A204.1 (cell line): Measurements from ENCODE around the gene TCF12.
"Not testable (repeated sequence)": the region's sequence is repeated elsewhere in the genome, so short reads cannot be mapped to it uniquely, and the experiment has no call there.

ENCODE experiments used
- FAIRE-seq: peaks from 2 replicates; lab custom pipeline; 2012; peaks lifted over from hg19 to GRCh38; lab: Jason Lieb, UNC

Gene TCF12

DNA sequence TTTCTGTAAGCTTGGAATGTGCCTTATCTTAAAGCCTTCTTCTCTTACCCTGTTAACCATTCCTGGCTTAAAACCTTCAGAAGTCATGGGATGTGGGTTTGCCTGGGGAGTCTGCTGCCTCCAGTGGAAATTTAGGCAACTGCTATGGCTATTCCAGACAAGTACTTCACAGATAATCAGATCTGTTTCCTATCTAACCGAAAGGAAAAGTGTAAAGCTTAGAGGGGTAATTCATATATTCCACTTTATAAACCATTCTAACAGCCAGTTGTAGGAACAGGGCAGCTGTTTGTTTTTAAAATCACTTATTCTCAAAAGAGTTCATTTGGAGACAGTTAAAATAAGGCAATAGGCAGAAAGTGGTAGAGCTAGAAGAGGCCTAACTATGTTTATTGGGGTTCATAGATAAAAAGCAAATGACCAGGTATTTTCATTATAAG lies 219.9 kb downstream of the TCF12 start:
- peak; percentile 9 for FAIRE-seq

- no peak for FAIRE-seq
These were observed 225.2 kb downstream of the TCF12 start for GRCh38 chr15:57143511-57144078.

DNA sequence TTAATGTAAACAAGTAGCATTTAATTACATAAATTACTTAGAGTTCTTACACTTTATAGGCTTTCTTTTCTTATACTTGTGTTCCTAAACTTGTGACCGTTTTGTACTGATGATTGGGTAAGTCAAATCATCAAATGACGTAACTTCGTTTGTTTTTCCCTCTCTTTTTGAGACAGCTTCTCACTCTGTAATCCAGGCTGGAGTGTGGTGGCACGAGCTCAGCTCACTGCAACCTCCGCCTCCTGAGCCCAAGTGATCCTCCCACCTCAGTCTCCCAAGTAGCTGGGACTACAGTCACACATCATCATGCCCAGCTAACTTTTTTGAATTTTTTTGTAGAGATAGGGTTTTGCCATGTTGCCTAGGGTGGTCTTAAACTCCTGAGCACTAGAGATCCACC lies 226.0 kb downstream of the TCF12 start:
- no peak for FAIRE-seq

GRCh38 chr15:57146506-57147201 lies 228.2 kb downstream of the TCF12 start:
- FAIRE-seq: peak; percentile 96

DNA sequence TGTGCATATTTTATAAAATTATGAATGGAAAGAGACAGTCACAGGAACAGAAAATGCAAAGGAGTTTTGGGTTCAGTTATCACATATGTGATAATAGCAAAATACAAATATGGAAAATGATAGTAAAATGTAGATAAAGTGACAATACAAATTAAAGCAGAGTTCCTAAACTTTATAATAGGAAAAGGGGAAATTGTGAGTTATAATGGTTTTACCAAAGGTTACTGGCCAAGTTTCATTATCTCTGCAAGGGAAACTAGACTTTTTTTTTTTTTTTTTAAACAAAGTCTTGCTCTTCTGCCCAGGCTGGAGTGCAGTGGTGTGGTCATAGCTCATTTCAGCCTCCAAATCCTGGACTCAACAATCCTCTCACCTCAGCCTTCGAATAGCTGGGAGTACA lies 229.2 kb downstream of the TCF12 start:
- no peak for FAIRE-seq

DNA sequence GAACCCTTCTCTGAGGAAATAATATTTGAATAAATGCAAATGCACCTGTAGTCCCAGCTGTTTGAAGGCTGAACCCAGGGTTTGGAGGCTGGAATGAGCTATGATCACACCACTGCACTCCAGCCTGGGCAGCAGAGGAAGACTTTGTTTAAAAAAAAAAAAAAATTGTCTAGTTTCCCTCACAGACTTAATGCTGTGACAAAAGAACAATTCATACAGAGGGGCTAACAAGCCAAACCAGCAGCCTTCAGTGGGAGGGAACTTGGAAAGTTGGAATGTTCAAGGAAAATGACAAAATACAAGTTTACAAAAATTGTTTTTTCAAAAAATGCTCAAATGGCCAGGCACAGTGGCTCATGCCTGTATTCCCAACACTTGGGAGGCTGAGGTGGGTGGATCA lies 229.8 kb downstream of the TCF12 start:
- no peak for FAIRE-seq

- FAIRE-seq: no peak
These were observed 230.8 kb downstream of the TCF12 start for GRCh38 chr15:57149196-57149595.

DNA sequence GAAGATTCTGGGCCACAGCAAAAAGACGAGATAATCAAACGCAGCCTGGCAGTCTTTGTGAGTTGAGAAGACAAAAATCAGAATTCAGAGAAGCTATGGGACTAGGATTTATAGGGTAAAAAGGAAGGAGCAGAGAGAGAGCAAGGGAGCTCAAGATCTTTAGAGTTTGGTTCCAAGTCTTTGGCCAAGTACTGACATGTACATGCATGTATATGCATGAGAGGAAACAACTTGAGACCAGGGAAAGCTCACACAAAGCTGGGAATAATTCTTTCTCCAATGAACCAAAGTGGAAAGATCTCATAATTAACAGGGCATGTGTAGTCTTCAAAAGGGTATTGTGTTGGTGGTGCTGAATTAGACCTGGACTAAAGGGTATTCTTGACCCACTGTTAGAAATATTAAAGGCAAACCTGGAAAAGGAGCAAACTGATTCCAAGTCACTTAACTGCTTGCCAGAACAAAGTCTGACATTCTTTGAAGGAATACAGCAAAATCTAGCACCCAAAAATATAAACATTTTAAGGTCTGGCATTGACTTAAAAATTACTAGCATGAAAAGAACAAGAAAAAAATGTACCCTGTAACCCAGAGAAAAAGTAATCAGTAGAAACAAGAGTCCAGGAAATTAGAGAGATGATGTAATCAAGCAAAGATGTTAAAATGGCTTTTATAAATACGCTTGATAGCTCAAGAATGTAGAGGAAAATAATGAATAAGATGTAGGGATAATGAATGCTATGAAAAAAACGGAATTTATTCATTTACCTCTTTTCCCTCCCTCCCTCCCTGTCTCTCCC lies 231.8 kb downstream of the TCF12 start:
- FAIRE-seq: no peak

DNA sequence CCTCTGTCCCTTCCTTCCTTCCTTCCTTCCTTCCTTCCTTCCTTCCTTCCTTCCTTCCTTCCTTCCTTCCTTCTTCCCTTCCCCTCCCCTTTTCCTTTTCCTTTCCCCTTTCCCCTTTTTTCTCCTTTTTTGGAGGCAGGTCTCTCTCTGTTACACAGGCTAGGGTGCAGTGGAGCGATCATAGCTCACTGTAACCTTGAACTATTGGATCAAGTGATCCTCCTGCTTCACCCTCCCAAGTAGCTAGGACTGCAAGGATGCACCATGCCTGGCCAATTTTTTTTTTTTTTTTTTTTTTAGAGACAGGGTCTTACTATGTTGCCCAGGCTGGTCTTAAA lies 232.4 kb downstream of the TCF12 start:
- not testable (repeated sequence) for FAIRE-seq

GRCh38 chr15:57152133-57152532 lies 233.7 kb downstream of the TCF12 start:
- FAIRE-seq: no peak

GRCh38 chr15:57152666-57153539 lies 234.5 kb downstream of the TCF12 start:
- no peak for FAIRE-seq

DNA sequence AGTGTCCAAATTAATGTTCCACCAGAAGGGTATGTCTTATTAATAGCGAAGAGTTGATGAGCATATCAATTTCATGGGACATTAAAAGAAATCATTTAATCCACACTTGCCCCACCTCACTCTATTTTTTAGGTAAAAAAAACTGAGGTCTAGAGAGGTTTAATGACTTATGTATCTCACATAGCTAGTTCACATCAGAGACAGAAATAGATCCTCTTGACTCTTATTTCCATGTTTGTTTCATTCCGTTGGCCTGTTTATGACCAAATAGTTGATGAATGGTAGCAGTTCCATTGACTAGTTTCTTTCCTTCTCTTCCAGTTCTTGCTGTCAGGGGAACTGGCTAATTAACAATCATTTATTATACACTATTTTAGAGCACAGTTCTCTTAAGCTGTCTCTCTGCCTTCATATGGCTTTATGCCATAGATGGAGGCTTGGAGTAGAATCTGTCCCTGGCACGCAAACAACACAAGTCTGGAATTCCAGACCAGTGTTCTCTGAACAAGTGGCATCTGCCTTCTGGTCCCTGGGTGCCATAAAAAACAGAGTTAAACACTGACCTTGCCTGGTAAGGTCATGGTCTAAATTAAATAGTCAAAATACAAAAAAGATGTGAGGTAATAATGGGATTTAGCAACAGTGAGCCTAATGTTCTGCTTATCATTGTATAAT lies 237.9 kb downstream of the TCF12 start:
- FAIRE-seq: no peak

DNA sequence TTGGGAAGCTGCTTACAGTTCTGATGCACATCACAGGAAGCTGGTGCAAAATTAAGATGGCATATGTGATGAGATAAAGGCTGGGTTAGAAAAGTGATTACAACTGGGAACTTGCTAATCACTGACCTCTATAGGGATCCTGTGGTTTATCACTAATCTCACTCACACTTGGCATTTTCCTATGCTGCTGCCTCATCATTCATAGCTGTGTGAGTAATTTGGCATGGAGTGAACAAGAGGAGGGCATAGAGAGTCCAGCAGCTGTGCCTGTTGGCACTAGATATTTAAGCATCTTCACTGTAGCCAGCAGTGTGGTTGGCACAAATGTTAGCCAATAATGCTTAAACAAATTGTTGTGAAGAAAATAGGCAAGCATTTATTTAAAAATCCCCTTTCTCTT lies 240.1 kb downstream of the TCF12 start:
- no peak for FAIRE-seq

DNA sequence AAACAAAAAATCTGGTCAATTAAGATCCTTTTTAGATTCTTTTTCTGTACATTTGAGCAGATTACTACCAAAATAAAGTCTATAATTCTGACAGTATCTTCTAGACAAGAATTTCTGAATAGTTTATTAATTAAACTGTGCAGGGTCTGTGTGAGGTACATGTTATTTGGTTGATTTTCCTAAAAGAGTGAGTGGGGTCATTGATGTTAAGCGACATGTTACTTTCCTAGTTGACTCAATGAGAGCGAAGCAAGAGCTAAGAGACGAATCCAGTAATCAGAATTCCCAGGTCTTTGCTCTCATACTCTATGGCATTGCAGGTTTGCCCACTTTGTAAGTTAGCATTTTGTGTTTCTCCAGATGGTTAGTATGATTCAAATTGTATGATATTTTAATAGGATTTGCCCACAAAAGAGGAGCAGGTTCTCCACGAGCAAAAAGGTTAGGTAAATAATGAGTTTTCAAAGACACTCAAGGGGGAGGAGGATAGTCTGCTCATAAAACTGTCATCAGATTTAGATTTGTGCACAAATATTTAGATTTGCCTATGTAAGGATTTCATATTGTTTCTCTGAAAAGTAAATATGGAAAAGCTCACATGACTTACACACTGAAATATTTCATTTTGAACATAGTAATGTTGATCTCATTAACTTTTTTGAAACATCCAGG lies 240.7 kb downstream of the TCF12 start:
- no peak for FAIRE-seq

DNA sequence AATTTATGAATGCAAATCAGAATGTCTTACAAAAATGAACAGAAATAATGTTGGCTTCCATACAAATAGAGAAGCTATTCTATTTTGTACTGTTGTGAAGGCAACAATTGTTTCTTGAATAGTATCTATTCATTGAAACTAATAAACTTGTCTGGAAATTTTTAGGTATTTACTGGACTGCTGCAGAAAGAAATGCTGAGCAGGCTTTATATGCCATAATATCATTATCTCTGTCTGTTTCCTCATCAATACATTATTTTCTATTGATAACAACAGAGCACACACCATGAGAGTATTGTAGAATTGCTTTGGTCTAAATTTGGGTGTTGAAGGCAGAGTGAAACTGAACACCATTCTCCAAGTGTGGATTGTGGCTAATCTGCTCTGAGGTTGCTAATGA lies 241.3 kb downstream of the TCF12 start:
- FAIRE-seq: no peak

DNA sequence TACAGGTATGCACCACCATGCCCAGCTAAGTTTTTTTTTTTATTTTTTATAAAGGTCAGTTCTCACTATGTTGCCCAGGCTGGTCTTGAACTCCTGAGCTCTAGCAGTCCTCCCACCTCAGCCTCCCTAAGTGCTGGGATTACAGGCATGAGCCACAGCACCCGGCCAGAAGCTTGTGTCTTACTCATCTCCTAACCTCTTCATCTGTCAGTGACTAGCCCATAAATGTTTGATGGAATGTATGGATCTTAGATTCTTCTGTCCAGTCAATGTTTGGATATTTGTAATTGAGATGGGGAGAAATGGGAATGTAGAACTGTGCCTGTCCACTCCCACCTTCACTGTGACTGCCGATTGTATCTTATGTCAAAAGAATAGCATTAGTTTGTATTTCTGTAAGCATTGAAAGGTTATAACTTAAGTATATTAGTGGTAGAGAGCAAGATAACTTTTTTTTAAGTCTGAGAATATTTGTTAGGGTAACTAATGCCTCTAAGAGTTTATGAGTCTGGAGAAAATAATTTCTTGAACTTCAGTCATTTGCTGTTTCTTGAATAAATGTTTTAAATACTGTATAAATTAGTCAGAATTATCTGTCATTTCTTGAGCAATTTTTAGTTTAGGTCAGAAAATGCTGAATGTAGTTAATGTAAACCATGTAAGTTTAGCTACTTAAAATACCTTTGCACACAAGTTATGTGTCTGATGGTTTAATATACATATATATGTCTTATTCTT lies 242.5 kb downstream of the TCF12 start:
- FAIRE-seq: no peak

DNA sequence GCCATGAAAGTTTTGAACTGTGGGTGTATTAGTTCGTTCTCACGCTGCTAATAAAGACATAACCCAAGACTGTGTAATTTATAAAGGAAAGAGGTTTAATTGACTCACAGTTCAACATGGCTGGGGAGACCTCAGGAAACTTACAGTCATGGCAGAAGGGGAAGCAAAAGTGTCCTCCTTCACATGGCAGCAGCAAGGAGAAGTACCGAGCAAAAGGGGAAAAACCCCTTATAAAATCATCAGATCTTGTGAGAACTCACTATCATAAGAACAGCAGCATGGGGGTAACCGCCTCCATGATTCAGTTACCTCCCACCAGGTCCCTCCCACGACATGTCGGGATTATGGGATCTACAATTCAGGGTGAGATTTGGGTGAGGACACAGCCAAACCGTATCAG lies 245.8 kb downstream of the TCF12 start:
- not testable (repeated sequence) for FAIRE-seq

GRCh38 chr15:57165992-57166391 lies 247.5 kb downstream of the TCF12 start:
- no peak for FAIRE-seq

DNA sequence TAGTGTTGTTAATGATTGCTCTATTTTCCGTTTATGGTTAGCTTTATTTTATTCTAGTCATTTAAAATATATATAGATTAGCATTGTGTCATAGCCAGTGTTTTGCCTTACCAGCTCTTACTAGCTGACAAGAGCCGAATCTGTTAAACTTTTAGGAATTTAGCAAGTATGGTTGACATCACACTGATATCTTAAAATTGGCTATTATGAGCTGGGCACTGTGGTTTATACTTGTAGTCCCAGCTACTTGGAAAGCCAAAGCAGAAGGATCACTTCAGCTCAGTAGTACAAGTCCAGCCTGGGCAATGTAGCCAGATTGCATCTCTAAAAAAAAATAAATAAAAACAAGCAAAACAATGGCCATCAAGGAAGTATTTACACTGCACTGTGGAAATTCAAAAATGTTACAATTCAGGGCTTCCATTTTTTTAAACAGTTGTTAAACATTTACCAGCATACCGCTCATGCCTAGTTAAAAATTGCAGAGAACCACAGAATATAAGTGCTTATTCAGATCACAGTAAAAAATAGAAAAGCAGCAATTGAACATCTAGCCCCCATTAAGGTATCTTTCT lies 249.5 kb downstream of the TCF12 start:
- FAIRE-seq: no peak

- no peak for FAIRE-seq
These were observed 251.2 kb downstream of the TCF12 start for GRCh38 chr15:57169643-57170042.
